ENCODE measurements around the gene SLC4A2.

The SLC4A2 gene

DNA sequence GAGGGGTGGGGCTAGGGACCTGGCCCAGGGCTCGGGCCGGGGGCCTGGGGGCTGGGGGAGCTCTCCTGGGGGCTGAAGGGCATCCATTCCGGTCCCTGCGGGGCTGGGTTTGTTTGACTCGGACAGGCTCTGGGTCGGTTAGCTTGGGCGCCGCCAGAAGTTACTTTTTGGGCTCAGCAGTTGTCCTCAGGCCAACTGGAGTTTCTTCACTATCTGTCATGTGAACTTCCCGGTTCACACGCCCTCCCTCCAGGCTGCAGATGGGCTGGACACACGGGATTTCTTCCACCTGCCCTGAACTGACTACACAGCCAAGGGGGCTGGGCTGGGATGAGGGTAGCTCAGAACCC lies 3.8 kb downstream of the SLC4A2 start:
- DNase-seq (ENCODE audit: low read depth in 1 of 2, low spot score in 1 of 2): no peak
- Histone ChIP-seq H3K27me3 (ENCODE audit: insufficient read depth, poor library complexity, severe bottlenecking) (no peaks in the 10 kb centered on the region), H3K27ac (replicated peaks) (no peak overlapping the region), H3K4me3 (replicated peaks; ENCODE audit: insufficient read depth, low read length) (no peak overlapping the region)
- TF ChIP-seq GABPA (IDR thresholded peaks at IDR 0.05; ENCODE audit: low read depth): no peak
- no peak for TF ChIP-seq POLR2AphosphoS5 (IDR thresholded peaks at IDR 0.05; ENCODE audit: low read depth)

DNA sequence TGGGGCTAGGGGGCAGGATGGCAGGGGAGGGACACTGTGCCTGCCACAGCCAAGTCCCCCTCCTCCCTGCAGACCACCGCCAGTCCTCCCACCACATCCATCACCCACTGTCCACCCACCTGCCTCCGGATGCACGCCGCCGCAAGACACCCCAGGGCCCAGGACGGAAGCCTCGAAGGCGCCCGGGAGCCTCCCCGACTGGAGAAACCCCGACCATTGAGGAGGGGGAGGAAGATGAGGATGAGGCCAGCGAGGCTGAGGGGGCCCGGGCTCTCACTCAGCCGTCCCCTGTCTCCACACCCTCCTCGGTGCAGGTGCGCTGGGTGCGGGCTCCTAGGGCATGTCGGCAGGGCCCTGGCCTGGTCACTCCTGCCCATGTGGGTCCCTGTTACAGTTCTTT lies 5.1 kb downstream of the SLC4A2 start:
- Histone ChIP-seq H3K4me3 (replicated peaks; ENCODE audit: insufficient read depth, low read length) (no peak overlapping the region), H3K27me3 (ENCODE audit: insufficient read depth, poor library complexity, severe bottlenecking) (no peaks in the 10 kb centered on the region), H3K27ac (replicated peaks) (no peak overlapping the region)
- no peak for TF ChIP-seq SPI1 (IDR thresholded peaks at IDR 0.05; ENCODE audit: borderline replicate concordance, low read depth)
- TF ChIP-seq, protein P1, sequence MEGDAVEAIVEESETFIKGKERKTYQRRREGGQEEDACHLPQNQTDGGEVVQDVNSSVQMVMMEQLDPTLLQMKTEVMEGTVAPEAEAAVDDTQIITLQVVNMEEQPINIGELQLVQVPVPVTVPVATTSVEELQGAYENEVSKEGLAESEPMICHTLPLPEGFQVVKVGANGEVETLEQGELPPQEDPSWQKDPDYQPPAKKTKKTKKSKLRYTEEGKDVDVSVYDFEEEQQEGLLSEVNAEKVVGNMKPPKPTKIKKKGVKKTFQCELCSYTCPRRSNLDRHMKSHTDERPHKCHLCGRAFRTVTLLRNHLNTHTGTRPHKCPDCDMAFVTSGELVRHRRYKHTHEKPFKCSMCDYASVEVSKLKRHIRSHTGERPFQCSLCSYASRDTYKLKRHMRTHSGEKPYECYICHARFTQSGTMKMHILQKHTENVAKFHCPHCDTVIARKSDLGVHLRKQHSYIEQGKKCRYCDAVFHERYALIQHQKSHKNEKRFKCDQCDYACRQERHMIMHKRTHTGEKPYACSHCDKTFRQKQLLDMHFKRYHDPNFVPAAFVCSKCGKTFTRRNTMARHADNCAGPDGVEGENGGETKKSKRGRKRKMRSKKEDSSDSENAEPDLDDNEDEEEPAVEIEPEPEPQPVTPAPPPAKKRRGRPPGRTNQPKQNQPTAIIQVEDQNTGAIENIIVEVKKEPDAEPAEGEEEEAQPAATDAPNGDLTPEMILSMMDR (IDR thresholded peaks at IDR 0.05; ENCODE audit: insufficient read depth, low read length): no peak
- no peak for TF ChIP-seq POLR2AphosphoS5 (IDR thresholded peaks at IDR 0.05; ENCODE audit: low read depth)
- TF ChIP-seq, protein P2, sequence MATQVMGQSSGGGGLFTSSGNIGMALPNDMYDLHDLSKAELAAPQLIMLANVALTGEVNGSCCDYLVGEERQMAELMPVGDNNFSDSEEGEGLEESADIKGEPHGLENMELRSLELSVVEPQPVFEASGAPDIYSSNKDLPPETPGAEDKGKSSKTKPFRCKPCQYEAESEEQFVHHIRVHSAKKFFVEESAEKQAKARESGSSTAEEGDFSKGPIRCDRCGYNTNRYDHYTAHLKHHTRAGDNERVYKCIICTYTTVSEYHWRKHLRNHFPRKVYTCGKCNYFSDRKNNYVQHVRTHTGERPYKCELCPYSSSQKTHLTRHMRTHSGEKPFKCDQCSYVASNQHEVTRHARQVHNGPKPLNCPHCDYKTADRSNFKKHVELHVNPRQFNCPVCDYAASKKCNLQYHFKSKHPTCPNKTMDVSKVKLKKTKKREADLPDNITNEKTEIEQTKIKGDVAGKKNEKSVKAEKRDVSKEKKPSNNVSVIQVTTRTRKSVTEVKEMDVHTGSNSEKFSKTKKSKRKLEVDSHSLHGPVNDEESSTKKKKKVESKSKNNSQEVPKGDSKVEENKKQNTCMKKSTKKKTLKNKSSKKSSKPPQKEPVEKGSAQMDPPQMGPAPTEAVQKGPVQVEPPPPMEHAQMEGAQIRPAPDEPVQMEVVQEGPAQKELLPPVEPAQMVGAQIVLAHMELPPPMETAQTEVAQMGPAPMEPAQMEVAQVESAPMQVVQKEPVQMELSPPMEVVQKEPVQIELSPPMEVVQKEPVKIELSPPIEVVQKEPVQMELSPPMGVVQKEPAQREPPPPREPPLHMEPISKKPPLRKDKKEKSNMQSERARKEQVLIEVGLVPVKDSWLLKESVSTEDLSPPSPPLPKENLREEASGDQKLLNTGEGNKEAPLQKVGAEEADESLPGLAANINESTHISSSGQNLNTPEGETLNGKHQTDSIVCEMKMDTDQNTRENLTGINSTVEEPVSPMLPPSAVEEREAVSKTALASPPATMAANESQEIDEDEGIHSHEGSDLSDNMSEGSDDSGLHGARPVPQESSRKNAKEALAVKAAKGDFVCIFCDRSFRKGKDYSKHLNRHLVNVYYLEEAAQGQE (IDR thresholded peaks at IDR 0.05; ENCODE audit: insufficient replicate concordance, low read depth): no peak
- TF ChIP-seq GABPA (IDR thresholded peaks at IDR 0.05; ENCODE audit: low read depth): no peak
- no peak for DNase-seq (ENCODE audit: low read depth in 1 of 2, low spot score in 1 of 2)

DNA sequence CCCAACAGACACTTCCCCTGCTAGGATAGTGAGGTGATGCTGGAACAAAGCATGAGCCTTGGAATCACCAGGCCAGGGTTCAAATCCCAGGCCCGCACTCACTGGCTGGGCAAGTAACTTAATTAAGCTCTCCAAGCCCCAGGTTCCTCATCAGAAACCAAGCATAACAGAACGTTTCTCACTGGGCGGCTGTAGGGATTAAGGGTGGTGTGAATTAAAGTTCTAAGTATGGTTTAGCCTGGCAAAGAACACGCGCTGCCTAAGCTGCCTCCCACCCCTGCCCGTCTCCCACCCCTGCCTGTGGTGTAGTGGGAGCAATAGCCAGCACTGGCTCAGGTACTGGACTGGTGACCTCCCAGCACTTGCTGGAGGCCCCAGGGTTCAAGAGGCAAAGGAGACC lies 5.6 kb downstream of the SLC4A2 start:
- Histone ChIP-seq H3K27ac (replicated peaks) (no peak overlapping the region), H3K4me3 (replicated peaks; ENCODE audit: insufficient read depth, low read length) (no peak overlapping the region), H3K27me3 (ENCODE audit: insufficient read depth, poor library complexity, severe bottlenecking) (no peaks in the 10 kb centered on the region)
- TF ChIP-seq GABPA (IDR thresholded peaks at IDR 0.05; ENCODE audit: low read depth): no peak
- TF ChIP-seq, protein P1 (IDR thresholded peaks at IDR 0.05; ENCODE audit: insufficient read depth, low read length): no peak
- DNase-seq (ENCODE audit: low read depth in 1 of 2, low spot score in 1 of 2): no peak

DNA sequence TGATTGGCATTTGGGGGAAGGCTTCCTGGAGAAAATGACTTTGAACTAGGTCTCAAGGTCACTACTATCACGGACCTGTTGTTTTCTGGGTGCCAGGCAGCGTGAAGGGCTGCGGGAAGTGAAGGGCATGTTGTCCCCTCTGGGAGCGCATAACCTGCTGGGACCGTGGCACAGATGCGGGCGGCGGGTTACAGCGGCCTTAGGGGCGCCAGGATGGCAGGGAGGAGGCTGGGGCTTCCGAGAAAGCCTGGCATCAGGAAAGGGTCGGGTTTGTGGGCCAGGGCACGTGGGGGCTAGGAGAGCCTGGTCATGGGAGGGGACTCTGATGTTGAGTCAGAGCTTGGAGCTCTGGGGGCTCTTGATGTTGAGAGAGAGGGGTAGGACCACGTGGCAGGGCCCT lies 6.1 kb downstream of the SLC4A2 start:
- DNase-seq (ENCODE audit: low read depth in 1 of 2, low spot score in 1 of 2): no peak
- TF ChIP-seq SPI1 (IDR thresholded peaks at IDR 0.05; ENCODE audit: borderline replicate concordance, low read depth) (no peak), GABPA (IDR thresholded peaks at IDR 0.05; ENCODE audit: low read depth) (no peak), POLR2AphosphoS5 (IDR thresholded peaks at IDR 0.05; ENCODE audit: low read depth) (no peak)
- TF ChIP-seq, protein P1 (IDR thresholded peaks at IDR 0.05; ENCODE audit: insufficient read depth, low read length): no peak
- TF ChIP-seq, protein P2 (IDR thresholded peaks at IDR 0.05; ENCODE audit: insufficient replicate concordance, low read depth): no peak
- Histone ChIP-seq H3K27ac (replicated peaks) (no peak overlapping the region), H3K4me3 (replicated peaks; ENCODE audit: insufficient read depth, low read length) (no peak overlapping the region), H3K27me3 (ENCODE audit: insufficient read depth, poor library complexity, severe bottlenecking) (no peaks in the 10 kb centered on the region)
